CD4-positive, CD25-positive, alpha-beta regulatory T cell (primary cell): ENCODE results near the gene LRRC75A. TPM values are rescaled to one million over a fixed set of nuclear protein-coding genes. Genes with fewer than 3 reads are reported as not detected.

Experiments
- ATAC-seq, 2 donors: fragments of 150-1000 bp; cut with Tn5 transposase; one replicate each; pipeline ENCODE4 v1.10.0; 2021; ENCODE audit warnings: low read depth in 2 of 2, moderate number of reproducible peaks in 2 of 2, moderate library complexity in 1 of 2
- DNase-seq, 3 donors: peaks; one replicate each; pipeline versions ENCODE4 v3.0.0 to v3.0.0-alpha.2; 2012 to 2022; ENCODE audit warnings: mixed read lengths in 1 of 3
- H3K27ac ChIP-seq: one replicate; pipeline ENCODE4 v1.7.0; 2013; ENCODE audit warnings: mild to moderate bottlenecking, low read length; ENCODE audit not compliant: insufficient read depth, poor library complexity, severe bottlenecking
- H3K27me3 ChIP-seq: one replicate; pipeline ENCODE4 v1.7.0; 2013; ENCODE audit warnings: low read length; ENCODE audit not compliant: control insufficient read depth, insufficient read depth
- H3K36me3 ChIP-seq: one replicate; pipeline ENCODE4 v1.7.0; 2013; ENCODE audit warnings: mild to moderate bottlenecking, low read length, moderate library complexity; ENCODE audit not compliant: control insufficient read depth, insufficient read depth
- H3K4me1 ChIP-seq: 2 replicates; pipeline ENCODE4 v1.7.0; 2013; ENCODE audit warnings: mild to moderate bottlenecking, low read length; ENCODE audit not compliant: insufficient read depth, control insufficient read depth, poor library complexity, severe bottlenecking
- H3K4me3 ChIP-seq: one replicate; pipeline ENCODE4 v1.7.0; 2013; ENCODE audit warnings: low read depth, mild to moderate bottlenecking, low read length, moderate library complexity
- H3K9me3 ChIP-seq, 2 experiments: 1 replicate in 1 of 2; 2 replicates in 1 of 2; pipeline ENCODE4 v1.7.0; 2013; ENCODE audit warnings: low read length in 2 of 2, mild to moderate bottlenecking in 1 of 2, moderate library complexity in 1 of 2; ENCODE audit not compliant: control insufficient read depth in 2 of 2
- H3K27ac Mint-ChIP-seq, 3 donors: one replicate each; pipeline ENCODE4 v1.8.0; 2020 to 2022; ENCODE audit warnings: mild to moderate bottlenecking in 3 of 3, mixed read lengths in 3 of 3, moderate library complexity in 2 of 3
- H3K27me3 Mint-ChIP-seq: one replicate; pipeline ENCODE4 v1.8.0; 2022; ENCODE audit warnings: mild to moderate bottlenecking, mixed read lengths
- H3K36me3 Mint-ChIP-seq: one replicate; pipeline ENCODE4 v1.8.0; 2020; ENCODE audit warnings: mixed read lengths
- H3K4me1 Mint-ChIP-seq, 4 donors: one replicate each; pipeline ENCODE4 v1.8.0; 2020 to 2022; ENCODE audit warnings: mixed read lengths in 4 of 4, mild to moderate bottlenecking in 1 of 4
- H3K4me3 Mint-ChIP-seq, 4 donors: one replicate each; pipeline ENCODE4 v1.8.0; 2020 to 2022; ENCODE audit warnings: mild to moderate bottlenecking in 4 of 4, mixed read lengths in 4 of 4, moderate library complexity in 3 of 4
- H3K9me3 Mint-ChIP-seq, 7 donors: one replicate each; pipeline ENCODE4 v1.8.0; 2020 to 2022; ENCODE audit warnings: mixed read lengths in 7 of 7, mild to moderate bottlenecking in 3 of 7, moderate library complexity in 2 of 7
- polyA plus RNA-seq, 4 donors: library from polyadenylated mRNA; unstranded; fragments of 300-500 nt; fragmentation: Illumina TruSeq; gene quantifications; one replicate each; pipeline ENCODE4 v1.2.3, GENCODE V29; 2021
- total RNA-seq: library from RNA; stranded (reverse); gene quantifications from one replicate; pipeline ENCODE4 v1.2.3, GENCODE V29; 2022

Gene LRRC75A
- total and polyA plus RNA-seq, 5 donors from 2014 or later, result 1.5 to 3.8 (median 1.7) TPM

DNA sequence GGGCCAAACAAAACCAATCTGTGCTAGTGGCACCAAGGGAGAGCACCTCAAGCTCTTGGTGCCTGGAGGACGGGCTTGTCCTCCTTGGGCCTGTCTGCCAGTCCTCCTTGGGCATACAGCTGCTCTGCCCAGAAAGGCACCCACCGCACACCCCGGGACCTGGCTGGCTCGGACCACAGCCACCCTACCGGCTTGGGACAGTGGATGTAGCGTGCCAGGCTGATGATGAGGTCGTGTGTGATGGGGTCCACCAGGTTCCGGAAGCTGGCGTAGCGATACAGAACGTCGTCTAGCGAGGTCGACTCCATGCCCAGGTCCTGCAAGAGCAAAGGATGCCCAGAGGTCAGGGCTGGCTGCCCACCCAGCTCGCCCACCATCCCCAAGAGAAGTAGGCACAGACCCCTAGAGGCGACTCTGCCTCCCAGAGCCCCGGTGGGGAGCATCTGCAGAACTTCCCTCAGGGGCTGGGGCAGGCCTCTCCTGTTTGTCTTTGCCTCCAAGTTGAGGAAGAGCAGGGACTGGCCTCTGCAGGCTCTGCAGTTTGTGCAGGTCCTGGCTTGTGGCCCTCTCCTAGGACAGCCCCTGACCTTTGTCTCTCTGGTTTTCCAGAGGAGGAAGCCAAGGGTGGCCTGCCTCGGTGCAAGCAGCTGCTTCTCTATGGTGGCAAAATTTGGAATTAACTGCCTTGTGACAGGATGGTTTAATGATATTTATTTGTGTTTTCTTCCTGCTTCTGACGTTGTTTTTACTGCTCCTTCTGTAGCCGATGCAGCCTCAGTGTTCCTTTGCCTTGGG lies 29.7 kb downstream of the LRRC75A start:
- H3K4me1 ChIP-seq, result no peaks in the 10 kb centered on the region
- H3K9me3 Mint-ChIP-seq, result peaks cover 0 to 2% (median 0%) of the 10 kb centered on the region in 7 donors
- H3K27ac Mint-ChIP-seq, result no peak overlapping the region
- H3K27ac ChIP-seq, result no peak overlapping the region
- H3K4me3 ChIP-seq, result no peak overlapping the region
- H3K4me1 Mint-ChIP-seq, result peaks cover 0 to 5% (median 2%) of the 10 kb centered on the region in 4 donors
- H3K36me3 Mint-ChIP-seq, result no peaks in the 10 kb centered on the region
- DNase-seq (no peak), ATAC-seq (no peak)
- H3K27me3 ChIP-seq, result no peaks in the 10 kb centered on the region
- H3K27me3 Mint-ChIP-seq, result no peaks in the 10 kb centered on the region
- H3K9me3 ChIP-seq, result no peaks in the 10 kb centered on the region
- no peak overlapping the region for H3K4me3 Mint-ChIP-seq
- H3K36me3 ChIP-seq, result no peaks in the 10 kb centered on the region

DNA sequence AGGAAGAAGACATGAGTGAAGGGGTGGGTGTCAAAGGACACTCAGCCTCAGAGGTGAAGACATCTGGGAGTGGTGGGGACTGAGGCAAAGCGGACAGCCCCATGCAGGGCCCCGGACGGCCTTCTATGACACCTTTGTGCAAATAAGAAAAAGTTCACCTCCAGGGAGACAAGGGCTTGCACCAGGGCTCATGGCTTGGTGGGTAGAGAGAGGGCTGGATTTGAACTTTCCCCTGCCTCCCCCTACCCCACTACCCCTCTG lies 30.5 kb downstream of the LRRC75A start:
- no peaks in the 10 kb centered on the region for H3K9me3 ChIP-seq
- no peaks in the 10 kb centered on the region for H3K36me3 Mint-ChIP-seq
- DNase-seq (no peak), ATAC-seq (no peak)
- no peaks in the 10 kb centered on the region for H3K4me1 ChIP-seq
- no peaks in the 10 kb centered on the region for H3K27me3 ChIP-seq
- H3K36me3 ChIP-seq, result no peaks in the 10 kb centered on the region
- H3K4me3 Mint-ChIP-seq, result no peak overlapping the region
- H3K27me3 Mint-ChIP-seq, result no peaks in the 10 kb centered on the region
- peaks cover 0 to 5% (median 1%) of the 10 kb centered on the region in 4 donors for H3K4me1 Mint-ChIP-seq
- no peak overlapping the region for H3K4me3 ChIP-seq
- no peak overlapping the region for H3K27ac ChIP-seq
- H3K27ac Mint-ChIP-seq, result no peak overlapping the region
- H3K9me3 Mint-ChIP-seq, result peaks cover 0 to 2% (median 0%) of the 10 kb centered on the region in 7 donors

DNA sequence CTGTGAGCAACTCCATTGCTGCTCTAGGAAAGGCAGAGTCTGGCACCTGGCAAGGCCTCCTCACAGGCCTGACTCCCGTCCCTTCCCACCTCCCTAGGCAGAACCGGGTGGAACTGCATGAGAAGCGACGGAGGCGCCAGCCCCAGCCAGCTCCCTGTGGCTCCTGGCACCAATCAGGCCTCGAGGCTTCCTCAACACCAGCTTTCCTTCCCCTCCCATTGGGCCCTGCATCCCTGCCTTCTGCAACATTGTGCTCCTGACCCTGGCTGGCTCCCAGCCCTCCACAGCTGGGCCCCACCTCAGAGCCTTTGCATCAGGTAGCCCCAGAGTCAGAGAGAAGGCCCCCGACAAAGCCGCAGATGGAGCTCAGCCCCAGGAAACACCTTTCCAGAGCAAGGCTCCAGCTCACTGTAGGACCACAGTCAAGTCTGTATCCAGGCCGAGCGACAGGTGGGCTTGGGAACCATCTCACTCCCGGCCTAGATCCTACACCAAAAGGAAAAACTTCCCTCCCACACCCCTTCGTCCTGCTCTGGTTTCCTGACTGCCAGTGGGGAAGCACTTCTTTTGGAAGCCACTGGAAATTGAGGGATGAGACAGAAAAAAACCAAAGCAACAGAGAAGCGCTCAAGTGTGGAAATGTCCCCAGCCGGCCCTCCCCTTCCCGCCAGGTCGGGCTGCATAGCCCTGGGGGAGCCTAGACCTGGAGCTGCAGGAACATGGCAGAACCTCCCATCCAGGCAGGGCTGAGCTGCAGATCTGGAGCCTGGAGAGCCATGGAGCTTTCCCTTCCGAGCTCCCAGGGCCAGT lies 31.0 kb downstream of the LRRC75A start:
- peaks cover 0 to 5% (median 1%) of the 10 kb centered on the region in 4 donors for H3K4me1 Mint-ChIP-seq

DNA sequence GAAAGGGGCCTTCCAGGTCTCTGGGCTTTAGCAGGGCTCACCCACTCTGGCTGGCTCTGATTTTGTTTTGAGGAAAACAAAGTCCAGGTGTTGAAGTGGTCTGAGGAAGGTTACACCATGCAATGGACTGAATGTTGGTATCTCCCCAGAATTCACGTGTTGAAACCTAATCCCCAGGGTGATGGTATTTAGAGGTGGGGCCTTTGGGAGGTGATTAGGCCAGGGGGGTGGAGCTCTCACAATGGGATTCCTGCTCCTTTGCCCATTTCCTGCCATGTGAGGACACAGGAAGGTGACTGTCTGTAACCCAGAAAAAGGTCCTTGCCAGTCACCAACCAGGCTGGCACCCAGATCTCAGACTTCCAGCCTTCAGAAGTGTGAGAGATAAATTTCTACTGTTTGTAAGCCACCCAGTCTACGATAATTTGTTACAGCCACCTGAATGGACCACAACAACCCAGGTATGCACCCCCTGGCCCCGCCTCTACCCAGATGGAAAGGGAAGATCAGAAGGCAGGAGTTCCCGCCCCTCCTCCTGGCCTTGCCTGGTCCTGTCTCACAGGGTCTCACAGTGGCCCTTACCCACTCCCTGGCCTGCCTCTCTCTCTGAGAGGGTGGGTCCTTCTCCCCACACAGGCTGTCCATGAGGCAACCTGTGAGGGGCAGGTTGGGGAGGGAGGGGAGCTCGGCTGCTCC lies 32.0 kb downstream of the LRRC75A start:
- Mint-ChIP-seq H3K4me1 (peaks cover 0 to 10% (median 1%) of the 10 kb centered on the region in 4 donors), H3K9me3 (peaks cover 0 to 2% (median 0%) of the 10 kb centered on the region in 7 donors), H3K36me3 (no peaks in the 10 kb centered on the region), H3K27ac (peak overlapping the region in 1 of 3 donors; percentile 81), H3K4me3 (no peak overlapping the region), H3K27me3 (no peaks in the 10 kb centered on the region)
- Histone ChIP-seq H3K27me3 (no peaks in the 10 kb centered on the region), H3K4me1 (no peaks in the 10 kb centered on the region), H3K36me3 (no peaks in the 10 kb centered on the region), H3K9me3 (no peaks in the 10 kb centered on the region), H3K27ac (no peak overlapping the region), H3K4me3 (no peak overlapping the region)
- no peak for DNase-seq
- ATAC-seq, result no peak

More for the DNA sequence above, 31.0 kb downstream of the LRRC75A start:
- Histone ChIP-seq H3K27me3 (no peaks in the 10 kb centered on the region), H3K4me3 (no peak overlapping the region), H3K27ac (no peak overlapping the region), H3K4me1 (no peaks in the 10 kb centered on the region), H3K9me3 (no peaks in the 10 kb centered on the region), H3K36me3 (no peaks in the 10 kb centered on the region)
- no peak for DNase-seq
- no peak overlapping the region for H3K27ac Mint-ChIP-seq
- H3K27me3 Mint-ChIP-seq, result no peaks in the 10 kb centered on the region
- no peak overlapping the region for H3K4me3 Mint-ChIP-seq
- H3K9me3 Mint-ChIP-seq, result peaks cover 0 to 2% (median 0%) of the 10 kb centered on the region in 7 donors
- H3K36me3 Mint-ChIP-seq, result no peaks in the 10 kb centered on the region
- no peak for ATAC-seq

DNA sequence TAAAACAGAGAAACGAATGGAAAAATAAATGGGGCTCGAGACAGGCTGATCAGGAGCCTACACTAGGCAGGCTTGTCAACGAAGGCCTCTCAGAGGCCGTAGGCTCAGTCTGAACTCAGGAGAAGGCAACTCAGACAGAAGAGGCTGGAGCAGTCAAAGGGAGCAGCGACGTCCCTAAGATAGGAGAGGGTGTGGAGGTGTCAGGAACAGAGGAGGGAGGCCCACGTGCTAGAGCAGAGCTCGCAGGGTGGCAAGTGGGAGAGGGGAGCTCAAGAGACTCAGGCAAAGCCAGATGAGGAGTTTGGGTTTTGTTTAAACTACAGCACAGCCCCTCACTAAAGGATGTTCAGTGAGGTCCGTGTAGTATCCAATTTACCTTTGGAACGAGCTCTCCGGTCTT lies 32.7 kb downstream of the LRRC75A start:
- H3K4me3 Mint-ChIP-seq, result no peak overlapping the region
- peaks cover 0 to 10% (median 1%) of the 10 kb centered on the region in 4 donors for H3K4me1 Mint-ChIP-seq
- Histone ChIP-seq H3K27me3 (no peaks in the 10 kb centered on the region), H3K36me3 (no peaks in the 10 kb centered on the region), H3K4me1 (no peaks in the 10 kb centered on the region), H3K27ac (no peak overlapping the region), H3K4me3 (no peak overlapping the region), H3K9me3 (no peaks in the 10 kb centered on the region)
- DNase-seq (no peak), ATAC-seq (no peak)
- H3K27ac Mint-ChIP-seq, result peak overlapping the region in 2 of 3 donors; percentile 37 to 81
- no peaks in the 10 kb centered on the region for H3K27me3 Mint-ChIP-seq
- H3K36me3 Mint-ChIP-seq, result no peaks in the 10 kb centered on the region
- H3K9me3 Mint-ChIP-seq, result peaks cover 0 to 2% (median 0%) of the 10 kb centered on the region in 7 donors

DNA sequence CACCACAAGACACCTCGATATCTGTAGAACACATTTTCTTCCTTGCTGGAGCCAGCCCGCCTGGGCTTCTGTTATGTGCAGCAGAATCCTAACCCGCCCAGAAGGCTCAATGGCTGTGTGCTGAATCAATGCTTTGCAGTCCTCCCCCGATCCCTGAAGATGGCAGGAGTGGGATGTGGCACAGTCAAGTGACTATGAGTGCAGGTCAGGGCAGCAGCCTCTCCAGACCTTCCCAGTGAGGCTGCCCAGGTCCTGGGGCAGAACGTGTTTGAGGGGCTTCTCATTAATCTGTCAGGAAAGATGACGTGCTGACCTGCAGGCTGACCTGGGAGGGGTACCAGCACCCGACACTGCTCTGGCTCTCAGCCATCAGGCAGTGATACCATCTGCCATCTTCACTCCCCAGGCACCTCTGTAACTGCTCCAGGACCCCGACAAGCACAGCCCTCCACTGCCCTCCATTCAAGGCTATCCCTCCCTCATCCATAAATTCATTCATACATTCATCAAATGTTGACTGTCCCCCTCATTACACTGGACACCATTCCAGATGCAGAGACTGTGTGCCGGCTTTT lies 35.2 kb downstream of the LRRC75A start:
- no peaks in the 10 kb centered on the region for H3K27me3 Mint-ChIP-seq
- H3K4me1 ChIP-seq, result no peaks in the 10 kb centered on the region
- H3K27ac ChIP-seq, result no peak overlapping the region
- H3K9me3 ChIP-seq, result no peaks in the 10 kb centered on the region
- H3K4me3 Mint-ChIP-seq, result no peak overlapping the region
- H3K4me3 ChIP-seq, result no peak overlapping the region
- H3K9me3 Mint-ChIP-seq, result peaks cover 0 to 2% (median 0%) of the 10 kb centered on the region in 7 donors
- H3K27me3 ChIP-seq, result no peaks in the 10 kb centered on the region
- peak overlapping the region in 1 of 3 donors; percentile 85 for H3K27ac Mint-ChIP-seq
- H3K36me3 ChIP-seq, result no peaks in the 10 kb centered on the region
- no peaks in the 10 kb centered on the region for H3K36me3 Mint-ChIP-seq
- H3K4me1 Mint-ChIP-seq, result peaks cover 0 to 16% (median 3%) of the 10 kb centered on the region in 4 donors
- DNase-seq (no peak), ATAC-seq (no peak)

DNA sequence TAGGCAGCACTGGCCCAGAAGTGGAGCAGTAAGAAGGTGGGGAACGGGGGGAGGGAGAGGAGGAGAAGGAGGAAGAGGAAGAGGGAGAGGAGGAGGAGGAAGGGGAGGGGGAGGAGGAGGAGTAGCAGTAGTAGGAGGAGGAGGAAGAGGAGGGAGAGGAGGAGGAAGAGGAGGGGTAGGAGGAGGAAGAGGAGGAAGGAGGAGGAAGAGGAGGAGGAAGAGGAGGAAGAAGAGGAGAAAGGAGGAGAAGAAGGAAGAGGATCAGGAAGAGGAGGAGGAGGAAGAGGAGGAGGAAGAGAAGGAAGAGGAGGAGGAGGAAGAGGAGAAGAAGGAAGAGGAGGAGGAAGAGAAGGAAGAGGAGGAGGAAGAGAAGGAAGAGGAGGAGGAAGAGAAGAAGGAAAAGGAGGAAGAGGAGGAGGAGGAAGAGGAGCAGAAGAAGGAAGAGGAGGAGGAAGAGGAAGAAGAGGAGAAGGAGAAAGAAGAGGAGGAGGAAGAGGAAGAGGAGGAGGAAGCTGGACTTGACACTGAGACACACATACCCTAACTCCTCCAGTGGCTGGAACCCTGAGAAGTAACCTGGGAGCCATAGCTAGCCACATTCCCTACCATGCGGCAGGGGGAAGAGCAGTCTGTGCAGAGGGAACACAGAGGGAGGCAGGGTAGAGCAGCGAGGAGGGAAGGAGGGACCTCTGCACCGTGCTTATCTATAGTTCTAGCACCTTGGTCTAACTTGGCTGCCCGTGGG lies 35.8 kb downstream of the LRRC75A start:
- no peaks in the 10 kb centered on the region for H3K36me3 ChIP-seq
- Mint-ChIP-seq H3K36me3 (no peaks in the 10 kb centered on the region), H3K9me3 (peaks cover 0 to 2% (median 0%) of the 10 kb centered on the region in 7 donors), H3K4me3 (no peak overlapping the region), H3K4me1 (peaks cover 0 to 16% (median 3%) of the 10 kb centered on the region in 4 donors), H3K27me3 (no peaks in the 10 kb centered on the region), H3K27ac (peak overlapping the region in 1 of 3 donors; percentile 85)
- no peaks in the 10 kb centered on the region for H3K9me3 ChIP-seq
- ATAC-seq (no peak), DNase-seq (no peak)
- H3K27ac ChIP-seq, result no peak overlapping the region
- no peaks in the 10 kb centered on the region for H3K27me3 ChIP-seq
- H3K4me1 ChIP-seq, result no peaks in the 10 kb centered on the region
- no peak overlapping the region for H3K4me3 ChIP-seq
